ENCODE data around the gene IGDCC3.

IGDCC3 gene

GRCh38 chr15:65311760-65312159, 66.0 kb downstream of the IGDCC3 start:
- H3K9ac ChIP-seq (ENCODE audit: low read depth, low read length): no peak overlapping the region

GRCh38 chr15:65310431-65311137, 67.2 kb downstream of the IGDCC3 start:
- H3K4me3 ChIP-seq (ENCODE audit: low read depth in 1 of 2, low read length in 2 of 2): no peak overlapping the region
- no peak overlapping the region for H3K4me2 ChIP-seq (ENCODE audit: insufficient read depth, low read length)
- no peak for TF ChIP-seq CTCF (IDR thresholded peaks at IDR 0.05; ENCODE audit: borderline replicate concordance, extremely low read depth, low read length, poor library complexity, severe bottlenecking)
- TF ChIP-seq EZH2 (IDR thresholded peaks at IDR 0.05; ENCODE audit: borderline replicate concordance, low read depth, low read length, severe bottlenecking): no peak
- no peak overlapping the region for H2AFZ ChIP-seq (ENCODE audit: low read depth, low read length)
- H3K4me1 ChIP-seq (ENCODE audit: insufficient read depth, low read length): peaks cover 12% of the 10 kb centered on the region; the same call in 1 of the 2 replicates
- DNase-seq (no peak), ATAC-seq (ENCODE audit: insufficient read depth, low read depth) (no peak)
- H3K9me3 ChIP-seq (ENCODE audit: insufficient read depth, low read length, severe bottlenecking): no peaks in the 10 kb centered on the region
- H3K36me3 ChIP-seq (ENCODE audit: insufficient read depth, low read length): no peaks in the 10 kb centered on the region
- H4K20me1 ChIP-seq (ENCODE audit: insufficient read depth, low read length): no peaks in the 10 kb centered on the region
- no peaks in the 10 kb centered on the region for H3K79me2 ChIP-seq (ENCODE audit: insufficient read depth, low read length)
- H3K9ac ChIP-seq (ENCODE audit: low read depth, low read length): no peak overlapping the region
- no peak overlapping the region for H3K27ac ChIP-seq (ENCODE audit: low read length)
- H3K27me3 ChIP-seq (ENCODE audit: insufficient read depth, low read length, poor library complexity): no peaks in the 10 kb centered on the region

More at GRCh38 chr15:65311760-65312159, 66.0 kb downstream of the IGDCC3 start:
- Histone ChIP-seq H4K20me1 (ENCODE audit: insufficient read depth, low read length) (no peaks in the 10 kb centered on the region), H3K27me3 (ENCODE audit: insufficient read depth, low read length, poor library complexity) (no peaks in the 10 kb centered on the region), H3K27ac (ENCODE audit: low read length) (no peak overlapping the region), H3K9me3 (ENCODE audit: insufficient read depth, low read length, severe bottlenecking) (no peaks in the 10 kb centered on the region), H3K36me3 (ENCODE audit: insufficient read depth, low read length) (no peaks in the 10 kb centered on the region), H3K4me1 (ENCODE audit: insufficient read depth, low read length) (peaks cover 2% of the 10 kb centered on the region; the same call in 1 of the 2 replicates), H2AFZ (ENCODE audit: low read depth, low read length) (no peak overlapping the region), H3K4me3 (ENCODE audit: low read depth in 1 of 2, low read length in 2 of 2) (no peak overlapping the region), H3K79me2 (ENCODE audit: insufficient read depth, low read length) (no peaks in the 10 kb centered on the region), H3K4me2 (ENCODE audit: insufficient read depth, low read length) (no peak overlapping the region)
- DNase-seq (no peak), ATAC-seq (ENCODE audit: insufficient read depth, low read depth) (no peak)
- TF ChIP-seq EZH2 (IDR thresholded peaks at IDR 0.05; ENCODE audit: borderline replicate concordance, low read depth, low read length, severe bottlenecking): no peak
- TF ChIP-seq CTCF (IDR thresholded peaks at IDR 0.05; ENCODE audit: borderline replicate concordance, extremely low read depth, low read length, poor library complexity, severe bottlenecking): no peak

GRCh38 chr15:65309882-65310418, 67.9 kb downstream of the IGDCC3 start:
- Histone ChIP-seq H4K20me1 (ENCODE audit: insufficient read depth, low read length) (no peaks in the 10 kb centered on the region), H3K79me2 (ENCODE audit: insufficient read depth, low read length) (no peaks in the 10 kb centered on the region), H3K4me1 (ENCODE audit: insufficient read depth, low read length) (peaks cover 18% of the 10 kb centered on the region), H3K4me3 (ENCODE audit: low read depth in 1 of 2, low read length in 2 of 2) (no peak overlapping the region), H3K9ac (ENCODE audit: low read depth, low read length) (no peak overlapping the region), H3K9me3 (ENCODE audit: insufficient read depth, low read length, severe bottlenecking) (no peaks in the 10 kb centered on the region), H2AFZ (ENCODE audit: low read depth, low read length) (no peak overlapping the region), H3K4me2 (ENCODE audit: insufficient read depth, low read length) (no peak overlapping the region), H3K36me3 (ENCODE audit: insufficient read depth, low read length) (no peaks in the 10 kb centered on the region), H3K27ac (ENCODE audit: low read length) (no peak overlapping the region), H3K27me3 (ENCODE audit: insufficient read depth, low read length, poor library complexity) (no peaks in the 10 kb centered on the region)
- TF ChIP-seq CTCF (IDR thresholded peaks at IDR 0.05; ENCODE audit: borderline replicate concordance, extremely low read depth, low read length, poor library complexity, severe bottlenecking) (no peak), EZH2 (IDR thresholded peaks at IDR 0.05; ENCODE audit: borderline replicate concordance, low read depth, low read length, severe bottlenecking) (no peak)
- ATAC-seq (ENCODE audit: insufficient read depth, low read depth) (no peak), DNase-seq (no peak)
